ENCODE measurements around the gene RAET1G.
A peak's percentile ranks its signal among the peaks of the same experiment; 100 is the strongest.
"Not testable (repeated sequence)": the region's sequence is repeated elsewhere in the genome, so short reads cannot be mapped to it uniquely, and the experiment has no call there.

RAET1G gene

DNA sequence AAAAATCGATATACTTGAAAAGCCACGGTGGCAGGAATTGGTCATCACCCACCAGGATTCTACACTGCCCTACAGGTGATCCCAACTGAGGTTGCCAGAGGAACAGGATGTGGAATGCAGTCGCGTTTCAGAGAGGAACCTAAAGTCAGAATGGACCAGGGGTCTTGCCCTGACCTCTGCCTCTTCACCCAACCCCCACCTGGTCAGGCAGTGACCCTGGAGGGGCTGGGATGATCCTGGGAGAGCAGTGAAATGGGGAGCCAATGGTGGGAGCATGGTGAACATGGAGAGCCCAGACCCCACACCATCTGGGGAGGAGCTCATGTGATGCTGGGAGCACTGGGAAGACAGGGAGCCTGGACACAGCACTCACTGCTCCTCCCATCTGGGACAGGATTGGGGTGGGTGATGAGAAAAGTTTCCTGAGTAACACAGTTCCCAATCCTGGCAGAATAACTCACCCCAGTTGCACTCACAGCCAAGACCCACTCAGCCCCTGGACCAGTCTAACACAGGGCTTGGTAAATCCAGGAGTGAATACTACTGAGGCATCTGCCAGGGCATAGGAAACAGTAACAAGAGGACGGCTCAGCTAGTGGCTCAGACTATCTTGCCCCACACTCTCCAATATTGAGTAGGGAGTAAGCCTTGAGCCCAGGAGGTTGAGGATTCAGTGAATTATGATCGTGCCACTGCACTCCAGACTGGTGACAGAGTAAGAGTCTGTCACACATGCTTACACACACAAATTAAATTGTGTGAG, 17.2 kb upstream of the RAET1G start:
- TF ChIP-seq, protein P1, sequence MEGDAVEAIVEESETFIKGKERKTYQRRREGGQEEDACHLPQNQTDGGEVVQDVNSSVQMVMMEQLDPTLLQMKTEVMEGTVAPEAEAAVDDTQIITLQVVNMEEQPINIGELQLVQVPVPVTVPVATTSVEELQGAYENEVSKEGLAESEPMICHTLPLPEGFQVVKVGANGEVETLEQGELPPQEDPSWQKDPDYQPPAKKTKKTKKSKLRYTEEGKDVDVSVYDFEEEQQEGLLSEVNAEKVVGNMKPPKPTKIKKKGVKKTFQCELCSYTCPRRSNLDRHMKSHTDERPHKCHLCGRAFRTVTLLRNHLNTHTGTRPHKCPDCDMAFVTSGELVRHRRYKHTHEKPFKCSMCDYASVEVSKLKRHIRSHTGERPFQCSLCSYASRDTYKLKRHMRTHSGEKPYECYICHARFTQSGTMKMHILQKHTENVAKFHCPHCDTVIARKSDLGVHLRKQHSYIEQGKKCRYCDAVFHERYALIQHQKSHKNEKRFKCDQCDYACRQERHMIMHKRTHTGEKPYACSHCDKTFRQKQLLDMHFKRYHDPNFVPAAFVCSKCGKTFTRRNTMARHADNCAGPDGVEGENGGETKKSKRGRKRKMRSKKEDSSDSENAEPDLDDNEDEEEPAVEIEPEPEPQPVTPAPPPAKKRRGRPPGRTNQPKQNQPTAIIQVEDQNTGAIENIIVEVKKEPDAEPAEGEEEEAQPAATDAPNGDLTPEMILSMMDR (IDR thresholded peaks at IDR 0.05; ENCODE audit: extremely low read depth, insufficient read depth, missing control alignments): no peak
- no peak for DNase-seq (ENCODE audit: low spot score)
- in situ Hi-C loops (cut with MboI; ENCODE audit: low pct_unique_long_range_greater_than_20kb, low sequenced_read_pairs, unreplicated experiment): loop anchor here (10.0 kb wide), 1 partner anchor 65 kb away; no protein-coding TSS in a partner anchor

DNA sequence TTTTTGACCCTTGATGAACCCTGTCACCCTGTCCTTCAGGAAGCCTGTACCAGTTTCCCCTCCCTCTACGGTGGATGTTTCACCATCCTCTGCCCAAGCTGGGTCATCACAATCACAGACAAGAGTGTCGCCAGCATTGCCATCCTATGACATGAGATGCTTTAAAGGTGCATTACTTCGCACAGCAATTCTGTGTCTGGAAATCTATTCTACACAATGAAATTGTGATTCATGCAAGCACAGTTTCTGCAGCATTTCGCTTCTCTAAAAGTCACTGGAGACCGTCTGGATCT, 16.4 kb upstream of the RAET1G start:
- TF ChIP-seq, protein P1 (IDR thresholded peaks at IDR 0.05; ENCODE audit: extremely low read depth, insufficient read depth, missing control alignments): no peak
- in situ Hi-C loops (cut with MboI; ENCODE audit: low pct_unique_long_range_greater_than_20kb, low sequenced_read_pairs, unreplicated experiment): no loop called here
- DNase-seq (ENCODE audit: low spot score): no peak

DNA sequence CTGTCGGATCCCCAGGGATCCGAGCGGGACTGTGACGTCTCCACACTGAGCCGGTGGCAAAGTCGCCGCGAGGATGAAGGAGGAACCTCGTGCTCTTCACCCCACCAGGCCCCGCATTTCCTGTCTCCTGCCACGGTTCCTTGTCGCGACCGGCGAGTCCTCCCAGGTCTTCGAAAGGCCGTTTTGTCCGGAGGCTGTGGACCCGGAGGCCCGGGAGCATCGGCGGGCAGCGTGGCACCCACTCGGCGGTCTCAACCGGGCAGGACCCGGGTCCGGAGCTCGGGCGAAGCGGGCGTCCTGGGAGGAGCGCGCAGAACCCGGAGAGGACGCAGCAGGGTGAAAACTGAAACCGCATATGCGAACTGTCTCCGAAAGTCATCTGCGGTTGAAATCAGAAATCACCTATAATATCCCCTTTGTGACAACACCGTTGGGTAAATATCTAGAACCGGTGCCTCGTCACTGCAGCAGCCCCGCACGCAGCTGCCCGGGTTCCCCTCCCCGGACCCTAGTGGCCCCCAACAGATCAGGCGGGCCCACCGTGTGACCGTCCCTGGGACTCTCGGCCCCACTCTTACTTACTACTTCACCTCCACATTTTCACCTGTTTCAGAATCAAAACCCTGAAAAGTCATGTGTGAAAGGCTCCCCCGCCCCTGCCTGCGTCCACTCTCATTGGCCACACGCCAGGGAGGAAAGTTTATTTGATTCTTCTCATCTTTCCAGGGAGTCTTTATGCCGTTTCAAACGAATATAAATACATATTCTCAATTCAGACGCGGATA, 15.8 kb upstream of the RAET1G start:
- DNase-seq (ENCODE audit: low spot score): peak; percentile 86
- TF ChIP-seq, protein P1 (IDR thresholded peaks at IDR 0.05; ENCODE audit: extremely low read depth, insufficient read depth, missing control alignments): no peak
- in situ Hi-C loops (cut with MboI; ENCODE audit: low pct_unique_long_range_greater_than_20kb, low sequenced_read_pairs, unreplicated experiment): no loop called here

DNA sequence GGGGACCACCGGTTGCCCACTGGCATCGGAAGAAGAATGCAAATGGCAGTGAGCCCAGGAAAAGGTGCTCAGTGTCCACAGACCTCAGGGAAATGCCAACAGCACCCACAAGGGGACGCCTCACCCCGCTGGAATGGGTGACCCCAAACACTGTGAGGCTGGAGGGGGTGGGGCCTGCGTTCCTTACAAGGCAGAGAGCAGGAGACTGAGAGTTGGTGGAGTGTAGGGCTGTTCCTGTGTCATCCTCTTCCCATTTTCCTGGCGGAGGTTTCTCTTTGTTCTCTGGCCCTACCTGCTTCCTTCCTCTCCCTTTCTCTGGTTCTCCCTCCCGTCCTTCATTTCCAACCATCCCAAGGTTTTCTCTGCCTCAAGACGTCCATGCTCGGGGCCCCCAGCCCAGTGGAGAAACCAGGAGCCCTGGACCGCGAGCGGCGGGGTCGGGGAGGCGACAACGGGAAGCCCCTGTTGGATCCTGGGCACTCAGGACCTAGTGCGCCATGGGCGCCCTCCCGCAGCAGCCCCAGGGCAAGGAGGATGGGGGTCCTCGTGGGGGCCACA, 15.2 kb upstream of the RAET1G start:
- in situ Hi-C loops (cut with MboI; ENCODE audit: low pct_unique_long_range_greater_than_20kb, low sequenced_read_pairs, unreplicated experiment); DNase-seq (ENCODE audit: low spot score): not testable (repeated sequence)

DNA sequence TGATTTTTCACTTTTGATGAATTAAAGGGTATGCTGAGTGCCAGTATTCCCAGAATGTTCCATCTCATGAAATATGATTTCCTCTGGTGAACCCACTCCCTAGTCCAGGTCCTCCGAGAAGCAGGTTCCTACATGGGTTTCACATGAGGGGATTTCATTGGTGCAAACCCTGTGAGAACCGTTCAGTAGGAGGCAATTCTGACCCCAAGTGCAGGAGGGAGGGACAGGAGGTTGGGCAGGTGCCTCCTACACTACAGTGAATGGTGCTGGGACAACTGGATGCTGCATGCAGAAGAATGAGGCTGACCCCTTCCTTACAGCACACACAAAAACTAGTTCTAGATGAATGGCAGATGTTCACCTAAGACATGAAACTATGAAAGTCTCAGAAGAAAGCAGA, 13.8 kb upstream of the RAET1G start:
- in situ Hi-C loops (cut with MboI; ENCODE audit: low pct_unique_long_range_greater_than_20kb, low sequenced_read_pairs, unreplicated experiment): no loop called here
- TF ChIP-seq, protein P1 (IDR thresholded peaks at IDR 0.05; ENCODE audit: extremely low read depth, insufficient read depth, missing control alignments): no peak
- DNase-seq (ENCODE audit: low spot score): no peak

DNA sequence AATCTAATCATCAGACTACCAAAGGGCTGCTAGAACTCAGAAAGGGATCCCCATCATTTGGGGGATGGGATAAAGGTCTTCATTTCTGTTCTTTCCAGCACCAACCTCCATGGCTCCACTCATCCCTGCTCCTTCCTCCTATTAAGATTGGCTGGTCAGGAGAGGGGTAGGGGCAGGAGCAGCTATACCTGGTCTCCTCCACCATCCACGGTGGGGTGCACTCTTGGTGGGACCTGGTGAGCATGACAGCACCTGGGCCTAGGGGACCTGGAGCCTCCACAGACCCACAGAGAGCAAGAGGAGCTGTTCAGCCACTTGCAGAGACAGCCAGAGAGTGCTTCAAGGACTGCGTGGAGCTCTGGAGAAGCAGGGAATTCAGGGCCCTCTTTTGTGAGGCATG, 12.7 kb upstream of the RAET1G start:
- TF ChIP-seq, protein P1 (IDR thresholded peaks at IDR 0.05; ENCODE audit: extremely low read depth, insufficient read depth, missing control alignments): no peak
- in situ Hi-C loops (cut with MboI; ENCODE audit: low pct_unique_long_range_greater_than_20kb, low sequenced_read_pairs, unreplicated experiment): no loop called here
- no peak for DNase-seq (ENCODE audit: low spot score)

DNA sequence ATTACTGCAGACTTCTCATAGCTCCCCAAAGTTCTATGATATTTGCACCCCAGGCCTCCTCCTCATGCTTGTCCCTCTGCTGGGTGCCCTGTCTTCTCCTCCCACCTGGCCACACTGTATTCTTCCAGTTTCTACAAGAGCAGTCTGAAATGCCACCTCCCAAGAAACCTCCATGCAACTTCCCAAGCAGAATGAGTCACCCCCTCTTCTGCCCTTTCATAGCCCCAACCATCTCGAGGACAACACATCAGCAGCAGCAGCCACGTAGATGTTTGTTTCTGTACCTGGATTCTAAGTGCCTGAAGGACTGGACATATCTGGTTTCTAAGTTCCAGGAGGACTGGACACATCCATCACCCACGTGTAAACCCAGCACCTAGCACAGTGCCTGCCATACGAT, 12.3 kb upstream of the RAET1G start:
- in situ Hi-C loops (cut with MboI; ENCODE audit: low pct_unique_long_range_greater_than_20kb, low sequenced_read_pairs, unreplicated experiment): no loop called here
- TF ChIP-seq, protein P1 (IDR thresholded peaks at IDR 0.05; ENCODE audit: extremely low read depth, insufficient read depth, missing control alignments): no peak
- DNase-seq (ENCODE audit: low spot score): no peak
